HG03565 (cell line): ENCODE data around the gene NELL2.
"Not testable (repeated sequence)": the region's sequence is repeated elsewhere in the genome, so short reads cannot be mapped to it uniquely, and the experiment has no call there.

Experiments
- ATAC-seq: cut with Tn5 transposase; IDR thresholded peaks from one replicate; pipeline ENCODE4 v1.9.1; 2021; ENCODE audit warnings: mild to moderate bottlenecking, moderate library complexity; ENCODE audit not compliant: unreplicated experiment

The NELL2 gene

GRCh38 chr12:44697511-44697910 lies 178.6 kb downstream of the NELL2 start:
- no peak for ATAC-seq

DNA sequence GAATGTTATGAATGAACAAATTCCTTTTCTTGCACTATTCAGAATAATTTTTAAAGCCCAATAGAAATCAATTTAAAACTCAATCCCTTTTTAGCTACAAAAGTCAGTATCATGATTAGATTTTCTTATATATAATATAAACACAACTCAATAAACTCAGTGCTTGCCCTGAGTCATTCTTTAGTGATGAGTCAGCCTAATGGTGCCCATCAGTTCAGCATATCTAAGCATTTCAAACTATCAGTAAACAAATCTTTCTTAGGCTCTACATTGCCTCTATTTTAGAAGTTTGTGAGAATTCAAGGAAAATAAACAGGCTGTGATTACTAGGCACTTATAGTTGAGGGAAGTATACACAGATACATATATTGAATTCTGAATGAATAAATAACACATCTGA lies 179.6 kb downstream of the NELL2 start:
- no peak for ATAC-seq

DNA sequence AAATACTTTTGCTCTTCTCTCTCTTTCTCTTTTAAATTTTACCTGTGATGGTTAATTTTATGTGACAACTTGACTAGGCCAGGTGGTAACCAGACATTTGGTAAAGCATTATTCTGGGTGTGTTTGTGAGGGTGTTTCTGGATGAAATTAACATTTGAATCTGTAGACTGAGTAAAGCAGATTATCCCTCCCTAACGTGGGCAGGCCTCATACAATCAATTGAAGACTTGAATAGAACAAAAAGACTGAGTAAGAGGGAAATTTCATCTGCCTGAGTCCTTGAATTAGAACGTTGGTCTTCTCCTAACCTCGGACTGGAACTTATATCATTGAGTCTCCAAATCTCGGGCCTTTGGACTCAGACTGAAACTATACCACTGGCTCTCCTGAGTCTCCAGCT lies 182.1 kb downstream of the NELL2 start:
- no peak for ATAC-seq

GRCh38 chr12:44689587-44689986 lies 186.5 kb downstream of the NELL2 start:
- no peak for ATAC-seq

GRCh38 chr12:44686821-44687432 lies 189.2 kb downstream of the NELL2 start:
- not testable (repeated sequence) for ATAC-seq

DNA sequence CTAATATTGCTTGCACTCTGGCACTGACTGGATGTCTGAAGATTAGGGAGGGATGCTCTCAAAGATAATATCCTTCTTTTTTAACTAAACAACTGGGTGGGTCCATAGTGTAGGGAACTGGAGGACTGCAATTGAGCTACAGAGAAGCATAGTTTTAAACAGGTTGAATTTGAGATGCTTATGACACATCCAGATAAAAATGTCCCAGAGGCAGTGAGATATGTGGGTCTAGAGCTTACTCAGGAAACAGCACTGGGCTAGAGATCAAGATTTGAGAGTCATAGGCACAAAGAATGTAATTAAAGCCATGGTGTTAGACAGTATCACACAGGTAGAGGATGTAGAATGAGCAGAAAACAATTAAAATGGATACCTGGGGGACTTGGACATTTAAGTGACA lies 198.4 kb downstream of the NELL2 start:
- ATAC-seq: no peak

- no peak for ATAC-seq
Observed at GRCh38 chr12:44674875-44675274, 201.2 kb downstream of the NELL2 start.

DNA sequence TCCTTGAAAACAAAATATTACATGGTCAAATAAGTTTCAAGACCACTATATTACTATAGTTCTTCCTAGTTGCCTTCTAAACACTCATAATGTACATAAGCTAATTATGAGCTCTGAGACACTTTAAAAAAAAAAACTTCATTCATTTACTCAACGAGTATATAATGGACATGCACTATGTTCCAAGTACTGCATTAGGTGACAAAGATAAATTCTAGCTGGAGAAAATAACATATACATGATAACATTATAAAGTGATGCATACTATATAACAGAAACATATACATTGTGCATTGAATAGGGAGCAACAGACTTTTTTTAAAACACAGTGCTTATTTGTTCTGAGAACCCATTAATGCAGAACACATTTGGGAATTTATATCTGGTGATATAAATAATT lies 202.3 kb downstream of the NELL2 start:
- ATAC-seq: no peak

DNA sequence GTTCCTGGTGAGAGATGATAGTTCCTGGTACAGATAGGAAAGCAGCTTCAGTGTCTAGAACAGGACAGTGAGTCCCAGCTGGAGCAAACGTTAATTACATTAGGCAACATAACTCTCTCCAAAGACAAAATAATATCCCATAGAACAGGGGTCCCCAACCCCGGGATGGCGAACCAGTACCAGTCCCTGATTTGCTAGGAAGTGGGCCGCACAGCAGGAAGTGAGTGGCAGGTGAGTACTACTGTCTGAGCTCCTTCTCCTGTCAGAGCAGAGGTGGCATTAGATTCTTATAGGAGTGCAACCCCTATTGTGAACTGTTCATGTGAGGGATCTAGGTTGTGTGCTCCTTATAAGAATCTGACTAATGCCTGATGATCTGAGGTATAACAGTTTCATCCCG lies 204.1 kb downstream of the NELL2 start:
- no peak for ATAC-seq

- no peak for ATAC-seq
Observed at GRCh38 chr12:44668443-44668842, 207.7 kb downstream of the NELL2 start.

GRCh38 chr12:44667461-44667860 lies 208.7 kb downstream of the NELL2 start:
- ATAC-seq: no peak

GRCh38 chr12:44663291-44663690 lies 212.8 kb downstream of the NELL2 start:
- ATAC-seq: no peak

DNA sequence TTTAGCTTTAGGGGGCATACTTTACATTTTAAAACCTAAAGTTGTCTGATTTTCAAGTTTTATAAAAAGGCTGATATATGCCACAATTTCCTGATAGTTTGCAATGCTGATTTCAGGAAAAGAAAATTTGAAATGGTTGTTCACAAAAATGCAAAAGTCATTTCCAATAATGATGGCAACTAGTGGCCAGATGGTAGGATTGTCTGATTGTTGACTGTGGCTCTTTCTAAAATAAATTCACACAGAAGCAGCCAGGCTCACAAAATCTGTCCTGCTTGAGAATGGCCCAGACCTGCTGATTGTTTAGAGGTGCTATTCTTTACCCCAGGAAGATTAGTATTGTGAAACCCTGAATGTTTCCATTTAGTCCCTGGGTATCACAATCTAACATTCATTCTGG lies 220.3 kb downstream of the NELL2 start:
- no peak for ATAC-seq

DNA sequence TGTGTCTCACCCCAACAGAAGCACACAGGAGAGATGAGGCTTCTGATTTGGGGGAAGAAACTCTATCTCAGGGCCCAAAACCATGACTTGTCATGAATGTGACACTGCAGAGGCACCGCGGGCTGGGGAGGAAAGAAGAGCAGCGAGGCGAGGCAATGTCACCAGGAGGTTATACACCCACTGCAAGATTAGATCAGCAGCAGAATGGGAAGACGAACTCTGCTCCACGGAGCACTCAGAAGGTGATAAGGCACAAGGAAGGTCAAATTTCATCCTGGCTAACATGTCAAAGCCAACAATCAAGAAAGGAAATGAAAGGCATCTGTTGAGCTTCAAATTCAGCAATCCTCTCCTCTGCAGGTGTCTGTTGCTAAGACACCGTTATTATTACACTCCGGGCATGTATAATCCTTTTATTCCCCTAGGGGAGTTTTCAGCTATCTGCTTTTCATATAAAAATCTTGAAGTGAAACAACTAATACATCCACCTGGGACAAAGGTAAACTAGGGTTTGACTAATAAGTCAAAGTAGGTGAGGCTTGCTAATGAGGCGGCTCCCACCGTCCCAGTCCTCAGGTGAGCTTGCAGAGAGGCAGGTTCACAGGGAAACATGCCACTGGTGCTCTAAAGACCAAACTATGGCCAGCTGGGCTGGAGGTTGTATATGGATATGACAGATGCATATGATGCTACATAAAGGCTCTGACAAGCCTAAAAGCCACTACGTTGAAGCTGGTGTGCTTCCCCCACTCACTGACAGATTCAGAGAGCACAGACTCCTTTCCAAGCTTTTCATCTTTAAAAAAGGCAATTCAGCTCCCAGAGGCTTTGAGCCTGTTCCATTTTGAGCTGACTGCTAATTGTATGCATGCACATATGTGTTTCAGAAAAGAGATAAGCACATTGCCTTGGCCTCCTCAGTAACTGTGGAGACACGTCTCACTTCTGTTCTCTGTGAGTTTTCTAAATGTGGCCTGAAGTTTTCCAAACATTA lies 221.2 kb downstream of the NELL2 start:
- ATAC-seq: no peak

DNA sequence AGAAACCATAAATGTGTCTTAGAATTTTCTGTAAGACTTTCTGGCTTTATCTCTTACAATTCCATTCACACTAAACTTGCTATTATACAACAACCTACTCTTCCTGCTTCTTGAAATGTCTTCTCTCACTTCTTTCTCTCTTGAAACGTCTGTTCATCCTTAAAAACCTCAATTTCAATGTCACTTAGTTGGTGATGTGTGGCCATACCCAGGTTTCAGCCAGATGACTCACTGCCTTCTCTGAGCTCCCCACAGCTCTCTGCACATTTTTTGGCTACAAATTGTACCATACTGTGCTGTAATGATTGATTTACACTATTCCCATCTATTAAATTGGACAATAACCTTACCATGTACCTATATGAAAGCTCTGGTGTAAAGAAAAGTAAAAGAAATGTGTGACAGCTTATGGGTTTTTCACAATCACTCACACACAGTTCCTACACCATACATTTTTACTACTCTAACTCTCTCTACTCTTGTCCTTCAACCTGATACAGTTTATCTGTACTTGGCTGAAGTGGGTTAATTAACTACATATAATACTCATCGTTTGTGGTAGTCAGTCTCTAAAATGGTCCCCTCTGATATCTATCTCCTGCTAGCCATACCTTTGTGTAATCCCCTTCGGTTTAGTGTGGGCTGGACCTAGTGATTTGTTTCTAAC lies 222.1 kb downstream of the NELL2 start:
- ATAC-seq: no peak

DNA sequence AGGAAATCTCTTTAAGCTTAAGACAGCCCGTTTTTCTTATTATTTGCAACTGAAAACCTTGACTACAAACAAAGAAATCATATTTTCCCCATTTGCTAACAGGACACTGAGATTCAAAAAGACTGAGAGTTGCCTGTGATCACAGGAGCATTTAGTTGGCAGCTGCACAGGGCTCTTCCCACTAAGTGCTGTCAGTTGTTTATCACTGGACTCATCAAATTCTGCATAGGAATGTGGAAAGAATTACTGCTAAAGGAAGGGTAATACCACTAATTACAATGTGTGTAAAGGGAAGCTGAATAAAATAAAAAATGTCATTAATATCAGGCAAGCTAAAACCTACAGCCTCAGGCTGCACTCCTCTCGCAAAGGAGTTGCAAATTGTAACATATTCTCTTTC lies 226.4 kb downstream of the NELL2 start:
- no peak for ATAC-seq

DNA sequence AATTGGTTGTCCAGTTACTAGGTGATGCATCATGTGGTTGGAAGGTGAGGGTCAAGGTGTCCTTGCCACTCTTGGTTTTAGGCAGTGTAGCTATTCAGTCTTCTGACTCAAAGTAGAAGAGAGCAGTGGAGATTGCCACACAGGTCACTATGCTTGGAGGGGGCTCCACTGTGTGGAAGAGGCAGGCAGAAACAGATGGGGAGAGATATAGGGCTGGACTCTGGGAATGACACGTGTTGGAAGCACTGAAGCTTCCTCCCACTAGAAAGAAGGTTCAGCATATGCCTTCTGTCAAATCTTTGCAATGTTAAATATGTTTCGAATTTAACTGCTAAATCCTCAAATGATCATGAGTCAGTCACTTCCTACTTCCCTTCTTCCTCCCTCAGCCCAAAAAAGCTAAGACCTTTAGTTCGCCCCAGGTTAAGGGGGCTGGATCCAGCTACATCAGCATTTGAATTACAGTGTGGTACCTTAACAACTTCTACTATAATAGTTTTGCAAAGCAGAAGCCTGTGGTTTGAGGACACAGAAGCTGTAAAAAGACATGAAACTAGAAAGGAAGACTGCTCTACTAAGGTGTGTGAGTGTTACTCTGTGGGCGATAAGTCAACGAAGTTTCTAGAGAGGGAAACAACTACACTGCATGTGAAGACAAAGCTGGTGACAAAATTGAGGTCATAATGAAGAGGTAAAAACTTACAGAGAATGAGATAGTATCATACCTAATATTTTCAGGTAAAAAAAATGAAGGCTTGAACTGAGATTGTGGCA lies 228.0 kb downstream of the NELL2 start:
- no peak for ATAC-seq

DNA sequence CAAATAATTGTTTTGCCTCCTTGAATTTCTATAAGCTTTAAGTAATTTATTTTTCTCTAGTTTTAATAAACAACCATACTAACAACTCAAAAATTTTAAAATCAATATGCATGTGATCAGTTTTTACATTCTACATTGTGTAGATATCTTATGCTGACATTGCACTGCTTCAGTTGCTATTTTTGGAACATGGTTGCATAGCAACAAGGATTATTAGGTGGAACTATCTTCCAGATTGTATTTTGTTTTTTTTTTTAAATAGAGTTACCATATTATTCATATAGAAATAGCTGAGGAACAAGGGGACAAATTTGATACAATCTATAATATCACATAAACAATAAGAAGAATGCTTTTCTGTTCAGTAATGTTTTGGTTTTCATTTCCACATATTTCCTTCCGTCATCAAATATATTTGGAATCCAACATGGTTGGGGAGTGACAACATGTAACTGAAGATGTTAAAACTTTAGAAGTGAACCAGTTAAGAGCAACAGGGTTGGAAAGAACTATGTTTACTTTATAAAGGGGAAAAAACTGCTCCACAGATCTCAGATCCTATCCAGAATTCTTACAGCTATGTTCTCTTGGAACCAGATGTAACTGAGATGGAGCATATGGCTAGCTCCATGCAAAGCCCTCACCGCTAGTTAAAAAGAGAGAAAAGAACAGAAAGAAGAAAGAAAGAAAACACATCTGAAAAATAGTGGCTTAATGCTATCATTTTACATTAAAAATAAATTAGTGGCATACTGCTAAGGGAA lies 235.5 kb downstream of the NELL2 start:
- no peak for ATAC-seq

DNA sequence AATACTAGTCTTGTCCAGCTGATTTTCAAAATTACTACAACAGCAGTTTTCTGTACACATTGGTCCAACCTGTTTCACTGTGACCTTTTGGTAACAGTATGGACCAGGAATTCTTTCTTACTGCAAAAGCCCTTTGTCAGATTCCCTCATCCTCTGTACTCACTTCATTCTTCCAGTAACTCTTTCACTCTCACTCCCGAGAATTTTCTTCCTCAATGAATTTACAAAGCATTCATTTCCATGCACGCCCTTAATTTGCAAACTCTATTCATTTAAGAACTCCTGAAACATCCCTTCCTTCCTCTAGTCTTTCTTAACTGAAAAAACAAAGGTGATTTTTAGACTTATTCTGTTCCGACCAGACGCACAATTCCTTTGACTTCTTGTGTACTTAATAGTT lies 238.2 kb downstream of the NELL2 start:
- ATAC-seq: no peak

DNA sequence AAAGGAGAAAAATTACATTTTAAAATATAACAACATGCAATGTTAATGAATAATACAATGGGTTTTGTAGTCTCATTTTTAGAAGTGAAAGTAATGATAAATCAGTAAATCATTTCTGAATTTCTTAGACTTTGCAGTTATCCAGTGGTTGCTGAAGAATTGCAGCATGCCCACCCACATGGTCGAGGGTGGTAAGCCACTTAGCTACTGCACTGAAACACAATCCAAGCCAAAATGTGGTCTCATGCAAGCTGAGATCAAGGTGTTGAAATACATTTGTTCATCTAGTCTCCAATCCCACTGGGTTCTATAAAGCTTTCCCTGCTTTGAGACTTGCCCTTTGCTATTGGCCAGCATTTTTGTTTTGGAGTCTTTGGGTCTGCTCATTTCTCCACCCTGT lies 247.9 kb downstream of the NELL2 start:
- ATAC-seq: no peak
